ENCODE data around the gene PGM2L1. TPM values are rescaled to one million over a fixed set of nuclear protein-coding genes. Genes with fewer than 3 reads are reported as not detected.
"Not testable (repeated sequence)": the region's sequence is repeated elsewhere in the genome, so short reads cannot be mapped to it uniquely, and the experiment has no call there.

The PGM2L1 gene
- total and polyA plus RNA-seq, 7 donors, result 1.2 to 13.4 (median 7.6) TPM

DNA sequence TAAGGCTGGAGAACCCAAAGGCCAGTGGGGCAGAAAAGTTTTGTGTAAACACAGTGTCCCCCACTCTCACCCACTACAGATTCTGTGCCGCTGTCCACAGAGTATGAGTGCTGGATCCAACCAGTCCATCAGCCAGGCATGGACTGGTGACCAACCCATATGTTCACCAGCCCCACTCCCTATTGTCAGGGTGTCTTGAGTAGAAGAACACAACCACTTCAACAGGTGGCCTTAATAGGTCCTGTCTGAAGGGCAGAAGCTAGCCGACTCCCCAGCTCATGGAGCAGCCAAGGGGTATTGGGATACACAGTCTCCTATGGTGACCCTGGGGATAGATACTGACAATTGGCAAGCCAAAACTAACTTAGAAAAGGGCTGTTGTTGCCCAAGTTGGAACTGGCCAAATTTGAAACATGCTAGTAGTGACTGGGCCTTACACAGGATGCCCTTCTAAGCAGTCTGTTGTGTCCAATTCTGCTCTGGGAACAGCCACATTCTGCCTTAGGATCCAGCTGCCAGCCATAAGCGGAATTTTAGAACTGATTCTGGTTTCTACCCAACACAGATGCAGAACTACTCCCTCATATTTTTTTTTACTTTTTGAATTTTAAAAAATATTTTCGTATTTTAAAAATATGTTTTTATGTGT is 19.8 kb upstream of the PGM2L1 start:
- 88 to 92% methylated on average over 4 of the region's 4 CpGs for WGBS, 2 donors
- H3K27ac ChIP-seq, result peak overlapping the region; percentile 13 to 58 (median 52)
- H3K27me3 ChIP-seq, result no peaks in the 10 kb centered on the region
- no peak for TF ChIP-seq EP300 (IDR thresholded peaks at IDR 0.05)
- TF ChIP-seq POLR2A (IDR thresholded peaks at IDR 0.05), result no peak
- TF ChIP-seq POLR2AphosphoS5 (IDR thresholded peaks at IDR 0.05), result no peak
- TF ChIP-seq, protein P1, sequence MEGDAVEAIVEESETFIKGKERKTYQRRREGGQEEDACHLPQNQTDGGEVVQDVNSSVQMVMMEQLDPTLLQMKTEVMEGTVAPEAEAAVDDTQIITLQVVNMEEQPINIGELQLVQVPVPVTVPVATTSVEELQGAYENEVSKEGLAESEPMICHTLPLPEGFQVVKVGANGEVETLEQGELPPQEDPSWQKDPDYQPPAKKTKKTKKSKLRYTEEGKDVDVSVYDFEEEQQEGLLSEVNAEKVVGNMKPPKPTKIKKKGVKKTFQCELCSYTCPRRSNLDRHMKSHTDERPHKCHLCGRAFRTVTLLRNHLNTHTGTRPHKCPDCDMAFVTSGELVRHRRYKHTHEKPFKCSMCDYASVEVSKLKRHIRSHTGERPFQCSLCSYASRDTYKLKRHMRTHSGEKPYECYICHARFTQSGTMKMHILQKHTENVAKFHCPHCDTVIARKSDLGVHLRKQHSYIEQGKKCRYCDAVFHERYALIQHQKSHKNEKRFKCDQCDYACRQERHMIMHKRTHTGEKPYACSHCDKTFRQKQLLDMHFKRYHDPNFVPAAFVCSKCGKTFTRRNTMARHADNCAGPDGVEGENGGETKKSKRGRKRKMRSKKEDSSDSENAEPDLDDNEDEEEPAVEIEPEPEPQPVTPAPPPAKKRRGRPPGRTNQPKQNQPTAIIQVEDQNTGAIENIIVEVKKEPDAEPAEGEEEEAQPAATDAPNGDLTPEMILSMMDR (IDR thresholded peaks at IDR 0.05), result no peak
- intact Hi-C loops (cut with DNase I), result no loop called here
- DNase-seq, result no peak
- peaks cover 0 to 26% (median 17%) of the 10 kb centered on the region in 4 donors for H3K4me1 ChIP-seq
- H3K9me3 ChIP-seq, result no peaks in the 10 kb centered on the region
- no peak overlapping the region for H3K4me3 ChIP-seq
- no peaks in the 10 kb centered on the region for H3K36me3 ChIP-seq

DNA sequence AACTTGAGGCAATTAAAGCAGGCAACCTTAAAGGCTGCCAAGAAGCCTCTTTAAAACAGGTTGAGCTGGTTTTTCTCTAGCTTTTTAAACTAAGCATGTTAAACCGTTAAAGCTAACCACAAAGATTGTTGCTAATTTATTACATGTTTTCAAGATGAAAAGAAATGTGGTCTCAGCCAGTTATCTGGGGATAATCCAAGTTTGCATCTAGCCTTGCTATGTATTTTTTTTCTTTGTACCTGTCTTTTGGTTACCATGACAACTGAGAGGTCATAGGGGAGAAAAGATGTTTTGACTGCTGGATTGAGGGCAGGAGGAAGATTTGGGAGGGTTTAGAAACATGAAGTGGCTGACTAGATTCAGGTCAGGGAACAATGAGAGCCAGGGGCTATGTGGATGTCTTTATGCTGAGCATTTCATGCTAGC is 19.2 kb upstream of the PGM2L1 start:
- no peak overlapping the region for H3K4me3 ChIP-seq
- TF ChIP-seq POLR2AphosphoS5 (IDR thresholded peaks at IDR 0.05) (no peak), EP300 (IDR thresholded peaks at IDR 0.05) (no peak), POLR2A (IDR thresholded peaks at IDR 0.05) (no peak)
- TF ChIP-seq, protein P1 (IDR thresholded peaks at IDR 0.05), result no peak
- H3K9me3 ChIP-seq, result no peaks in the 10 kb centered on the region
- intact Hi-C loops (cut with DNase I), result no loop called here
- peak overlapping the region; percentile 13 to 58 (median 52) for H3K27ac ChIP-seq
- no peak for DNase-seq
- no peaks in the 10 kb centered on the region for H3K36me3 ChIP-seq
- H3K27me3 ChIP-seq, result no peaks in the 10 kb centered on the region
- peaks cover 0 to 26% (median 17%) of the 10 kb centered on the region in 4 donors for H3K4me1 ChIP-seq
- 0 to 12% methylated on average over 1 of the region's 1 CpG for WGBS, 2 donors

DNA sequence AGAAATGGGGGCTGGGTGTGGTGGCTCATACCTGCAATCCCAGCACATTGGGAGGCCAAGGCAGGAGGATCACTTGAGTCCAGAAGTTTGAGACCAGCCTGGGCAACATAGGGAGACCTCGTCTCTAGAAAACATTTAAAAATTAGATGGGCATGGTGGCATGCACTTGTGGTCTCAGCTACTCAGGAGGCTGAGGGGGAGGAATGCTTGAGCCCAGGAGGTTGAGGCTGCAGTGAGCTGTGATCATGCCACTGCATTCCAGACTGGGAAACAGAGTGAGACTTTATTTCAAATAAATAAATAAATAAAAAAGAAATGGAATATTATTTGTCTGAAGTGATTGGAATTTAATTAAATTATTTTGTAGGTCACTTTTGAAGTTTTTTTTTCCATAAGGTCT is 18.7 kb upstream of the PGM2L1 start:
- H3K9me3 ChIP-seq; intact Hi-C loops (cut with DNase I); H3K36me3 ChIP-seq; H3K27me3 ChIP-seq; DNase-seq; H3K4me3 ChIP-seq: not testable (repeated sequence)
- H3K27ac ChIP-seq, result peak overlapping the region in 2 of 4 donors; percentile 57 to 58
- peaks cover 0 to 26% (median 17%) of the 10 kb centered on the region in 4 donors for H3K4me1 ChIP-seq
- WGBS, 2 donors, result 22 to 71% methylated on average over 1 of the region's 1 CpG

DNA sequence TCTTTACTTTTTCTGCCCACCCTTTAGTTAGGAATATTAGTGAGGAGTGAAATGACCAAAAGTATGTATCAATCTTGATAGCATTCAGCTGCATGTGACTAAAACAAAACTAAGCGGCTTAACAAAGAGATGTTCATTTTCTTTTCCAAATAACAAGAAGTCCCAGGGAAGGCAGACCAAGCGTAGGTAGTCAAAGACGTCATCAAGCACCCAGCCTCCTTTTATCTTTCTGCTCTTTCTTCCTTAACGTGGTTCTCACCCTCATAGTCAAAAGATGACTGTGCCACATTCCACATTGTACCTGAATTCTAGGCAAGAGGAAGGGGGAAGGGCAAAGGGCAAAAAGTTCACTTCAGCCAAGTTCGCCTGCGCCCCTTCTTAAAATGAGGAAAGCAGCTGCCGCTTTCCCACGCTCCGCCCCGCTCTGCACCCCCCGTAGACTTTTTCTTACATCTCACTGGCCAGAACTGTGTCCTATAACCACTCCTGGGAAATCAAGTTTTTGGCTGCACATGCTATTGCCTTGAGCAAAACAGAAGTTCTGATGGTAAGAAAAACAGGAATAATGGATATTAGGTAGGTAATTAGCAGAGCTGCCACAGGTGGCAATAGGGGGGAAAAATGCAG is 14.6 kb upstream of the PGM2L1 start:
- Histone ChIP-seq H3K4me3 (no peak overlapping the region), H3K27ac (no peak overlapping the region), H3K36me3 (no peaks in the 10 kb centered on the region), H3K27me3 (peaks cover 0 to 7% (median 0%) of the 10 kb centered on the region in 3 donors), H3K9me3 (no peaks in the 10 kb centered on the region), H3K4me1 (peaks cover 0 to 12% (median 9%) of the 10 kb centered on the region in 4 donors)
- no peak for DNase-seq
- TF ChIP-seq POLR2A (IDR thresholded peaks at IDR 0.05) (no peak), POLR2AphosphoS5 (IDR thresholded peaks at IDR 0.05) (no peak), EP300 (IDR thresholded peaks at IDR 0.05) (no peak)
- TF ChIP-seq, protein P1 (IDR thresholded peaks at IDR 0.05), result no peak
- WGBS, 2 donors, result 80 to 82% methylated on average over 11 of the region's 11 CpGs
- intact Hi-C loops (cut with DNase I), result no loop called here

DNA sequence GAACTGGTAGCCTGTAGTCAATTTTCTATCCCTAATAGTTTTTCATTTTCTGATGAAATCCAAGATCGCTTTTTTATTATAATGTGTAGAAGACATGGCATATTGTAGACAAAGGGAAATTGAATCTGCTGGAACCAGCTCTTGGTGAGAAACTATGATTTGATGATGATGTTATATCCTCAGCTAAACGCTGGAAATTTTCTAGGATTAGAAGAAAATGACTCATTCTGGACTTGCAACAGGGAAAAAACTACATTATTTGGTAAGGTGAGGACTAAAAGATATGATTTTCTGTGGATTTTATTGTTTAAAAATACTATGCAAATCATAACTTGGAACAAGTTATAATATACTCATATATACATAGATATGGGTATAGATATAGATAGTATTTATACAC is 14.1 kb upstream of the PGM2L1 start:
- WGBS, 2 donors, result 85 to 86% methylated on average over 2 of the region's 2 CpGs
- no peak for DNase-seq
- Histone ChIP-seq H3K4me3 (no peak overlapping the region), H3K36me3 (no peaks in the 10 kb centered on the region), H3K4me1 (peaks cover 0 to 7% (median 4%) of the 10 kb centered on the region in 4 donors), H3K27me3 (peaks cover 0 to 7% (median 0%) of the 10 kb centered on the region in 3 donors), H3K27ac (no peak overlapping the region), H3K9me3 (no peaks in the 10 kb centered on the region)
- TF ChIP-seq, protein P1 (IDR thresholded peaks at IDR 0.05), result no peak
- TF ChIP-seq POLR2A (IDR thresholded peaks at IDR 0.05), result no peak
- TF ChIP-seq EP300 (IDR thresholded peaks at IDR 0.05), result no peak
- TF ChIP-seq POLR2AphosphoS5 (IDR thresholded peaks at IDR 0.05), result no peak
- intact Hi-C loops (cut with DNase I), result no loop called here
